GM12878 (cell line): ENCODE data around the gene GRK5.

Experiments
- TBL1XR1 ChIP-seq: IDR thresholded peaks from 2 replicates; pipeline ENCODE4 v1.6.1; 2012; ENCODE audit warnings: low read depth, low read length, improper control_type of control experiment
- ZNF274 ChIP-seq: IDR thresholded peaks from one replicate; pipeline ENCODE4 v1.8.0; 2011; ENCODE audit not compliant: insufficient read length, insufficient read depth
- TF ChIP-seq, protein P1 (sequence below): IDR thresholded peaks from 2 replicates; pipeline ENCODE4 v1.6.1; 2012; ENCODE audit warnings: low read length, inconsistent platforms
- TF ChIP-seq, protein P2 (sequence below), 3 experiments: IDR thresholded peaks in 2 of 3; conservative IDR thresholded peaks in 1 of 3; 2 replicates each; pipeline ENCODE4 v1.5.1; 2011; ENCODE audit warnings: low read depth in 3 of 3, low read length in 3 of 3, mild to moderate bottlenecking in 3 of 3, control low read depth in 2 of 3, moderate library complexity in 2 of 3, inconsistent platforms in 1 of 3, mixed read lengths in 1 of 3; ENCODE audit not compliant: control insufficient read depth in 2 of 3, insufficient read depth in 1 of 3; ENCODE audit errors: extremely low read depth in 1 of 3

DNA sequence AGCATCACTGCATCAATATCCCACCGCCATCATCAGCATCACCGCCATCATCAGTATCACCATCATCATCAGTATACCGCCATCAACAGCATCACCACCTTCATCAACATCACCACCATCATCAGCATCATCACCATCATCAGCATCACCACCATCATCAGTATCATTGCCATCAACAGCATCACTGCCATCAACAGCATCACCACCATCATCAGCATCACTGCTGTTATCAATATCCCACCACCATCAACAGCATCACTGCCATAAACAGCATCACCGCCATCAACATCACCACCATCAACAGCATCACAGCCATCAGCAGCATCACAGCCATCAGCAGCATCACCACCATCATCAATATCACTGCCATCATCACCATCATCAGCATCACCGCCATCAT lies 219.3 kb downstream of the GRK5 start:
- no peak for TF ChIP-seq TBL1XR1
- TF ChIP-seq, protein P1, sequence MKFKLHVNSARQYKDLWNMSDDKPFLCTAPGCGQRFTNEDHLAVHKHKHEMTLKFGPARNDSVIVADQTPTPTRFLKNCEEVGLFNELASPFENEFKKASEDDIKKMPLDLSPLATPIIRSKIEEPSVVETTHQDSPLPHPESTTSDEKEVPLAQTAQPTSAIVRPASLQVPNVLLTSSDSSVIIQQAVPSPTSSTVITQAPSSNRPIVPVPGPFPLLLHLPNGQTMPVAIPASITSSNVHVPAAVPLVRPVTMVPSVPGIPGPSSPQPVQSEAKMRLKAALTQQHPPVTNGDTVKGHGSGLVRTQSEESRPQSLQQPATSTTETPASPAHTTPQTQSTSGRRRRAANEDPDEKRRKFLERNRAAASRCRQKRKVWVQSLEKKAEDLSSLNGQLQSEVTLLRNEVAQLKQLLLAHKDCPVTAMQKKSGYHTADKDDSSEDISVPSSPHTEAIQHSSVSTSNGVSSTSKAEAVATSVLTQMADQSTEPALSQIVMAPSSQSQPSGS: no peak
- TF ChIP-seq, protein P2, sequence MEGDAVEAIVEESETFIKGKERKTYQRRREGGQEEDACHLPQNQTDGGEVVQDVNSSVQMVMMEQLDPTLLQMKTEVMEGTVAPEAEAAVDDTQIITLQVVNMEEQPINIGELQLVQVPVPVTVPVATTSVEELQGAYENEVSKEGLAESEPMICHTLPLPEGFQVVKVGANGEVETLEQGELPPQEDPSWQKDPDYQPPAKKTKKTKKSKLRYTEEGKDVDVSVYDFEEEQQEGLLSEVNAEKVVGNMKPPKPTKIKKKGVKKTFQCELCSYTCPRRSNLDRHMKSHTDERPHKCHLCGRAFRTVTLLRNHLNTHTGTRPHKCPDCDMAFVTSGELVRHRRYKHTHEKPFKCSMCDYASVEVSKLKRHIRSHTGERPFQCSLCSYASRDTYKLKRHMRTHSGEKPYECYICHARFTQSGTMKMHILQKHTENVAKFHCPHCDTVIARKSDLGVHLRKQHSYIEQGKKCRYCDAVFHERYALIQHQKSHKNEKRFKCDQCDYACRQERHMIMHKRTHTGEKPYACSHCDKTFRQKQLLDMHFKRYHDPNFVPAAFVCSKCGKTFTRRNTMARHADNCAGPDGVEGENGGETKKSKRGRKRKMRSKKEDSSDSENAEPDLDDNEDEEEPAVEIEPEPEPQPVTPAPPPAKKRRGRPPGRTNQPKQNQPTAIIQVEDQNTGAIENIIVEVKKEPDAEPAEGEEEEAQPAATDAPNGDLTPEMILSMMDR (IDR thresholded peaks at IDR 0.05 in 2 of 3, conservative IDR thresholded peaks at IDR 0.05 in 1 of 3; ENCODE audit: control insufficient read depth in 2 of 3, extremely low read depth in 1 of 3, insufficient read depth in 1 of 3, low read depth in 3 of 3, low read length in 3 of 3): no peak
- no peak for TF ChIP-seq ZNF274
